PC-9 (cell line): Measurements from ENCODE around the gene GPC5.

ENCODE experiments used
- CTCF ChIP-seq: fragments of 200-600 bp; sonication (generic); conservative IDR thresholded peaks from 2 replicates; pipeline ENCODE4 v1.6.1; 2017; ENCODE audit warnings: mixed run types, antibody characterized with exemption, mild to moderate bottlenecking, moderate library complexity
- EZH2 ChIP-seq: fragments of 200-600 bp; sonication (generic); IDR thresholded peaks from 2 replicates; pipeline ENCODE4 v1.8.0; 2017; ENCODE audit warnings: antibody characterized with exemption, low read depth

GRCh38 chr13:91879360-91879759 lies 480.9 kb downstream of the GPC5 start:
- no peak for TF ChIP-seq CTCF
- TF ChIP-seq EZH2, result no peak
